Peyer's patch (tissue), 4 donors: ENCODE results near the gene EGFL7.

ENCODE experiments used
- CTCF ChIP-seq, 6 experiments: fragments of 450-650 bp in 4 of 6; fragments of 200-600 bp in 2 of 6; sonication (generic) in 1 of 6; IDR thresholded peaks; one replicate each; pipeline ENCODE4 v1.5.1; 2017 to 2019; ENCODE audit warnings: antibody characterized with exemption in 6 of 6, mild to moderate bottlenecking in 3 of 6, moderate library complexity in 1 of 6
- POLR2A ChIP-seq, 2 donors: fragments of 450-650 bp; IDR thresholded peaks; one replicate each; pipeline ENCODE4 v1.5.1; 2017; ENCODE audit warnings: antibody characterized with exemption in 2 of 2, mild to moderate bottlenecking in 2 of 2, moderate library complexity in 2 of 2

DNA sequence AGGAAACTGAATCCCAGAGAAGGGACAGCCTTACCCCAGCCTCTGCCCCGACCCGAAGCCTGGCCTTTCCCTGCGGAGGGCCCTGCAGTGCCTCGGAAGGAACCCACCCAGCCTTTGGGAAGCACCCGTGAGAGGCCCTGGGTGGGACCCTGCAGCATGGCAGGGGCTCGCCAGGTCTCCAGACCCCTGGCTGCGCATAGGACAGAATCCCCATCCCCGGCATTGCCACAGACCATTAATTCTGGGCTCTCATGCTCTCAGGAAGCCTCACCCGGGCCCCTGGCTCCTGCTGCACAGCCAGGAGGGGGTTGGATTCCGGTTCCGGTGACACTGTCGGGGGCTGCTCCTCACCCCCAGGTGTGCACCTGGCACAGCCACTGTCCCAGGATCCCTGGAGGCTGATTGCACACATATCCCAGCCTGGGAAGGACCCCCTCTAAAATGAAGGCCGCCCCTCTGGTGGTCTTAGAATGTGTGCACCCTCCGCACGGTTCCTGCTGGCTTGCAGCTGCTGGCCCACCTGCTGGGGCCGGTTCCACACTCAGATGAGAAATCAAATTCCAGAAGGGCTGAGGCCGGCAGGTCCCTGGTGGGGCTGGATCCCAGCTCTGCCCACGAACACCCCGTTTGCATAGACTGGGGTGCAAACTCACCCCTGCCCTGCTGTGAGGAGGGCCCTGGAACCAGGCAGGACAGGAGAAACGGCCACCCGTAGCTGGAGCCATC is 4.7 kb downstream of the EGFL7 start:
- TF ChIP-seq CTCF (IDR thresholded peaks at IDR 0.05) (no peak), POLR2A (IDR thresholded peaks at IDR 0.05) (no peak)
